Measurements from ENCODE around the gene SETBP1. TPM values are rescaled to one million over a fixed set of nuclear protein-coding genes. Genes with fewer than 3 reads are reported as not detected.

SETBP1 gene
- total RNA-seq, 4 donors from 2014 or later = 16.2 to 33.6 (median 24.4) TPM

DNA sequence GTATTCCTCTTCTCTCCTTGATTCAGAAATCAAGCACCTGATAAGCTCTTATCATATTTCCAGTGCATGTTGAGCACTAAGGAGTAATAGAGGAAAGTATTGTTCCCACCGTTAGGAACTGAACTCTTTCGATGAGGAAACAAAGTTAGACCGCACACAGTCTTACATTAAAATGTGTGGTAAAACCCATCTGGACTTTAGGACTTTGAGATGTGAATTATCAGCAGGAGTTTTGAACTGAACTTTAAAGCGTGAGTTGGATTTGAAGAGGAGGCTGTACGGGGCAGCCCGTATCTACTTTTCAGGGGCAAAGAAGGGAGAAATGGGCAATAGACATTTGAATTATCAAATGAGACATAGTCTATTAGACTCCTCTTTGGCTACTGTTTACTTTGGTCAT is 134.4 kb downstream of the SETBP1 start:
- Histone ChIP-seq H3K27me3 (no peaks in the 10 kb centered on the region), H3K4me3 (no peak overlapping the region), H3K9me3 (no peaks in the 10 kb centered on the region), H3K27ac (no peak overlapping the region), H3K36me3 (no peaks in the 10 kb centered on the region), H3K4me1 (peaks cover 0 to 11% (median 3%) of the 10 kb centered on the region in 4 donors)
- DNase-seq = no peak
- WGBS, 2 donors (ENCODE audit: low coverage in 1 of 2) = 97 to 98% methylated on average over 6 of the region's 6 CpGs
- TF ChIP-seq EP300 (IDR thresholded peaks at IDR 0.05; ENCODE audit: low read depth) (no peak), POLR2AphosphoS5 (IDR thresholded peaks at IDR 0.05) (no peak), POLR2A (IDR thresholded peaks at IDR 0.05) (no peak)
- TF ChIP-seq, protein P1, sequence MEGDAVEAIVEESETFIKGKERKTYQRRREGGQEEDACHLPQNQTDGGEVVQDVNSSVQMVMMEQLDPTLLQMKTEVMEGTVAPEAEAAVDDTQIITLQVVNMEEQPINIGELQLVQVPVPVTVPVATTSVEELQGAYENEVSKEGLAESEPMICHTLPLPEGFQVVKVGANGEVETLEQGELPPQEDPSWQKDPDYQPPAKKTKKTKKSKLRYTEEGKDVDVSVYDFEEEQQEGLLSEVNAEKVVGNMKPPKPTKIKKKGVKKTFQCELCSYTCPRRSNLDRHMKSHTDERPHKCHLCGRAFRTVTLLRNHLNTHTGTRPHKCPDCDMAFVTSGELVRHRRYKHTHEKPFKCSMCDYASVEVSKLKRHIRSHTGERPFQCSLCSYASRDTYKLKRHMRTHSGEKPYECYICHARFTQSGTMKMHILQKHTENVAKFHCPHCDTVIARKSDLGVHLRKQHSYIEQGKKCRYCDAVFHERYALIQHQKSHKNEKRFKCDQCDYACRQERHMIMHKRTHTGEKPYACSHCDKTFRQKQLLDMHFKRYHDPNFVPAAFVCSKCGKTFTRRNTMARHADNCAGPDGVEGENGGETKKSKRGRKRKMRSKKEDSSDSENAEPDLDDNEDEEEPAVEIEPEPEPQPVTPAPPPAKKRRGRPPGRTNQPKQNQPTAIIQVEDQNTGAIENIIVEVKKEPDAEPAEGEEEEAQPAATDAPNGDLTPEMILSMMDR (IDR thresholded peaks at IDR 0.05) = no peak
- intact Hi-C loops (cut with DNase I; ENCODE audit: low total_unique reads) (no loop called here), in situ Hi-C loops (cut with MboI; ENCODE audit: low pct_ligation_motif_present in 1 of 4, low pct_unique_long_range_greater_than_20kb in 1 of 4, low sequenced_read_pairs in 3 of 4) (loop anchor here in 1 of 4 donors (25.0 kb wide), 1 partner anchor 128 kb away; the partner anchor contains the start of gene SETBP1)

GRCh38 chr18:44816050-44816449 is 135.4 kb downstream of the SETBP1 start:
- intact Hi-C loops (cut with DNase I; ENCODE audit: low total_unique reads) (no loop called here), in situ Hi-C loops (cut with MboI; ENCODE audit: low pct_ligation_motif_present in 1 of 4, low pct_unique_long_range_greater_than_20kb in 1 of 4, low sequenced_read_pairs in 3 of 4) (loop anchor here in 1 of 4 donors (25.0 kb wide), 1 partner anchor 129 kb away; the partner anchor contains the start of gene SETBP1)
- H3K4me1 ChIP-seq = peaks cover 0 to 11% (median 3%) of the 10 kb centered on the region in 4 donors
- H3K4me3 ChIP-seq = no peak overlapping the region
- DNase-seq = no peak
- no peaks in the 10 kb centered on the region for H3K36me3 ChIP-seq
- H3K9me3 ChIP-seq = no peaks in the 10 kb centered on the region
- WGBS, 2 donors (ENCODE audit: low coverage in 1 of 2) = 74 to 83% methylated on average over 3 of the region's 3 CpGs
- H3K27me3 ChIP-seq = no peaks in the 10 kb centered on the region
- TF ChIP-seq EP300 (IDR thresholded peaks at IDR 0.05; ENCODE audit: low read depth) = no peak
- no peak for TF ChIP-seq POLR2A (IDR thresholded peaks at IDR 0.05)
- TF ChIP-seq, protein P1 (IDR thresholded peaks at IDR 0.05) = no peak
- TF ChIP-seq POLR2AphosphoS5 (IDR thresholded peaks at IDR 0.05) = no peak
- H3K27ac ChIP-seq = no peak overlapping the region

- Histone ChIP-seq H3K4me1 (peaks cover 0 to 8% (median 4%) of the 10 kb centered on the region in 4 donors), H3K27ac (no peak overlapping the region), H3K4me3 (no peak overlapping the region), H3K27me3 (no peaks in the 10 kb centered on the region), H3K36me3 (no peaks in the 10 kb centered on the region), H3K9me3 (no peaks in the 10 kb centered on the region)
- no peak for DNase-seq
- intact Hi-C loops (cut with DNase I; ENCODE audit: low total_unique reads) = no loop called here
- TF ChIP-seq POLR2AphosphoS5 (IDR thresholded peaks at IDR 0.05) = no peak
- TF ChIP-seq EP300 (IDR thresholded peaks at IDR 0.05; ENCODE audit: low read depth) = no peak
- TF ChIP-seq, protein P1 (IDR thresholded peaks at IDR 0.05) = no peak
- no peak for TF ChIP-seq POLR2A (IDR thresholded peaks at IDR 0.05)
- WGBS, 2 donors (ENCODE audit: low coverage in 1 of 2) = 77% methylated on average over 6 of the region's 6 CpGs; no CpG with 5 or more reads in 1 of the 2 donors
- in situ Hi-C loops (cut with MboI; ENCODE audit: low pct_ligation_motif_present in 1 of 4, low pct_unique_long_range_greater_than_20kb in 1 of 4, low sequenced_read_pairs in 3 of 4) = loop anchor here in 1 of 4 donors (25.0 kb wide), 1 partner anchor 129 kb away; the partner anchor contains the start of gene SETBP1
Measured at GRCh38 chr18:44816477-44816876, 135.8 kb downstream of the SETBP1 start.

- H3K9me3 ChIP-seq = no peaks in the 10 kb centered on the region
- in situ Hi-C loops (cut with MboI; ENCODE audit: low pct_ligation_motif_present in 1 of 4, low pct_unique_long_range_greater_than_20kb in 1 of 4, low sequenced_read_pairs in 3 of 4) = loop anchor here in 1 of 4 donors (25.0 kb wide), 1 partner anchor 131 kb away; the partner anchor contains the start of gene SETBP1
- H3K27ac ChIP-seq = peak overlapping the region in 2 of 4 donors; percentile 49 to 56
- H3K4me3 ChIP-seq = no peak overlapping the region
- intact Hi-C loops (cut with DNase I; ENCODE audit: low total_unique reads) = no loop called here
- WGBS, 2 donors (ENCODE audit: low coverage in 1 of 2) = 65 to 67% methylated on average over 7 to 10 of the region's 10 CpGs
- no peaks in the 10 kb centered on the region for H3K36me3 ChIP-seq
- H3K4me1 ChIP-seq = peaks cover under 1 to 15% (median 5%) of the 10 kb centered on the region in 4 donors
- no peaks in the 10 kb centered on the region for H3K27me3 ChIP-seq
- TF ChIP-seq, protein P1 (IDR thresholded peaks at IDR 0.05) = no peak
- TF ChIP-seq POLR2A (IDR thresholded peaks at IDR 0.05) = no peak
- TF ChIP-seq POLR2AphosphoS5 (IDR thresholded peaks at IDR 0.05) = no peak
- no peak for TF ChIP-seq EP300 (IDR thresholded peaks at IDR 0.05; ENCODE audit: low read depth)
- DNase-seq = no peak
Measured at GRCh38 chr18:44817831-44818473, 137.3 kb downstream of the SETBP1 start.
